SK-N-SH treated with all-trans-retinoic acid at 6 μM for 48 hours (cell line): ENCODE measurements around the gene MED9.
A peak's percentile ranks its signal among the peaks of the same experiment; 100 is the strongest.
"Not testable (repeated sequence)": the region's sequence is repeated elsewhere in the genome, so short reads cannot be mapped to it uniquely, and the experiment has no call there.

ENCODE experiments used
- ATAC-seq: fragments of 200-7000 bp; cut with Tn5 transposase; 3 replicates; pipeline ENCODE4 v1.9.1; 2020; ENCODE audit warnings: mild to moderate bottlenecking, moderate library complexity
- ARNTL ChIP-seq: fragments of 450-650 bp; formaldehyde crosslinking; IDR thresholded peaks from 2 replicates; pipeline ENCODE4 v1.5.0; 2020; ENCODE audit warnings: low read depth, mild to moderate bottlenecking, moderate library complexity, borderline replicate concordance
- BACH2 ChIP-seq: fragments of 250-450 bp; sonication (Bioruptor Pico); IDR thresholded peaks from 2 replicates; pipeline ENCODE4 v1.9.0; 2021; ENCODE audit warnings: mild to moderate bottlenecking, borderline replicate concordance
- CREB5 ChIP-seq: fragments of 250-450 bp; sonication (Bioruptor Pico); IDR thresholded peaks from 2 replicates; pipeline ENCODE4 v1.5.1; 2020; ENCODE audit warnings: low read depth, mild to moderate bottlenecking, moderate library complexity
- CSDC2 ChIP-seq: fragments of 250-450 bp; sonication (Bioruptor Pico); IDR thresholded peaks from 2 replicates; pipeline ENCODE4 v1.5.0; 2020; ENCODE audit warnings: mild to moderate bottlenecking, moderate library complexity
- ESRRG ChIP-seq: fragments of 250-450 bp; sonication (Bioruptor Pico); IDR thresholded peaks from 2 replicates; pipeline ENCODE4 v1.6.1; 2021; ENCODE audit warnings: mild to moderate bottlenecking
- GLIS3 ChIP-seq: fragments of 250-450 bp; sonication (Bioruptor Pico); IDR thresholded peaks from 2 replicates; pipeline ENCODE4 v1.5.0; 2020; ENCODE audit warnings: mild to moderate bottlenecking, moderate library complexity
- ISL1 ChIP-seq: fragments of 250-450 bp; sonication (Bioruptor Pico); IDR thresholded peaks from 2 replicates; pipeline ENCODE4 v2.1.2; 2022; ENCODE audit warnings: mild to moderate bottlenecking, moderate library complexity
- OSR1 ChIP-seq: fragments of 250-450 bp; sonication (Bioruptor Pico); IDR thresholded peaks from 2 replicates; pipeline ENCODE4 v1.8.0; 2022; ENCODE audit warnings: moderate library complexity, mild to moderate bottlenecking, inconsistent platforms
- PPARA ChIP-seq: fragments of 250-450 bp; sonication (Bioruptor Pico); IDR thresholded peaks from 2 replicates; pipeline ENCODE4 v1.5.0; 2020; ENCODE audit warnings: mild to moderate bottlenecking, borderline replicate concordance
- RARB ChIP-seq: fragments of 250-450 bp; sonication (Bioruptor Pico); IDR thresholded peaks from 2 replicates; pipeline ENCODE4 v1.8.0; 2021; ENCODE audit warnings: mild to moderate bottlenecking, moderate library complexity
- TCF4 ChIP-seq: fragments of 250-450 bp; sonication (Bioruptor Pico); IDR thresholded peaks from 2 replicates; pipeline ENCODE4 v1.8.0; 2021; ENCODE audit warnings: mild to moderate bottlenecking, moderate library complexity, borderline replicate concordance
- TOX ChIP-seq: fragments of 250-450 bp; sonication (Bioruptor Pico); IDR thresholded peaks from 2 replicates; pipeline ENCODE4 v1.8.0; 2021; ENCODE audit warnings: mild to moderate bottlenecking, moderate library complexity, borderline replicate concordance
- ZC3H10 ChIP-seq: fragments of 250-450 bp; sonication (Bioruptor Pico); IDR thresholded peaks from 2 replicates; pipeline ENCODE4 v1.5.1; 2021; ENCODE audit warnings: mild to moderate bottlenecking, moderate library complexity
- ZFP3 ChIP-seq: fragments of 250-450 bp; sonication (Bioruptor Pico); IDR thresholded peaks from 2 replicates; pipeline ENCODE4 v1.5.0; 2020; ENCODE audit warnings: mild to moderate bottlenecking, moderate library complexity
- ZFP30 ChIP-seq: fragments of 450-650 bp; formaldehyde crosslinking; IDR thresholded peaks from 2 replicates; pipeline ENCODE4 v1.5.0; 2022; ENCODE audit warnings: mild to moderate bottlenecking, moderate library complexity
- ZNF565 ChIP-seq: fragments of 450-650 bp; formaldehyde crosslinking; conservative IDR thresholded peaks from 2 replicates; pipeline ENCODE4 v1.5.0; 2020; ENCODE audit warnings: low read depth, mild to moderate bottlenecking, moderate library complexity
- ZNF70 ChIP-seq: fragments of 450-650 bp; formaldehyde crosslinking; IDR thresholded peaks from 2 replicates; pipeline ENCODE4 v1.5.0; 2020; ENCODE audit warnings: mild to moderate bottlenecking, moderate library complexity
- ZNF8 ChIP-seq: fragments of 450-650 bp; formaldehyde crosslinking; IDR thresholded peaks from 2 replicates; pipeline ENCODE4 v1.5.0; 2020; ENCODE audit warnings: mild to moderate bottlenecking, moderate library complexity
- TF ChIP-seq, protein P1 (sequence below): fragments of 250-450 bp; sonication (Bioruptor Pico); IDR thresholded peaks from 2 replicates; pipeline ENCODE4 v1.8.0; 2020; ENCODE audit warnings: mild to moderate bottlenecking, moderate library complexity, borderline replicate concordance
- TF ChIP-seq, protein P2 (sequence below): fragments of 250-450 bp; sonication (Bioruptor Pico); IDR thresholded peaks from 2 replicates; pipeline ENCODE4 v1.5.1; 2021; ENCODE audit warnings: mild to moderate bottlenecking, moderate library complexity
- TF ChIP-seq, protein P3 (sequence below): fragments of 250-450 bp; sonication (Bioruptor Pico); IDR thresholded peaks from 2 replicates; pipeline ENCODE4 v1.8.0; 2021; ENCODE audit warnings: low read depth, mild to moderate bottlenecking, moderate library complexity, borderline replicate concordance
- TF ChIP-seq, protein P4 (sequence below): fragments of 250-450 bp; sonication (Bioruptor Pico); IDR thresholded peaks from 2 replicates; pipeline ENCODE4 v1.5.0; 2020; ENCODE audit warnings: mild to moderate bottlenecking, moderate library complexity

Gene MED9, protein sequence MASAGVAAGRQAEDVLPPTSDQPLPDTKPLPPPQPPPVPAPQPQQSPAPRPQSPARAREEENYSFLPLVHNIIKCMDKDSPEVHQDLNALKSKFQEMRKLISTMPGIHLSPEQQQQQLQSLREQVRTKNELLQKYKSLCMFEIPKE

GRCh38 chr17:17476865-17477467 is at the start of gene MED9:
TSS of gene MED9 (plus strand) at chr17:17477000. CDS start at chr17:17477042, 42 bp downstream.
- TF ChIP-seq TCF4 (CRISPR knock-in tag) (no peak), ZNF565 (CRISPR knock-in tag) (no peak), ZFP3 (CRISPR knock-in tag) (no peak)
- peak; percentile 93 for ATAC-seq

GRCh38 chr17:17429222-17429621 is 47.6 kb upstream of the MED9 start:
- TF ChIP-seq BACH2 (no peak), ARNTL (CRISPR knock-in tag) (no peak), ZC3H10 (CRISPR knock-in tag) (no peak), TCF4 (CRISPR knock-in tag) (no peak), ZFP30 (CRISPR knock-in tag) (no peak), PPARA (CRISPR knock-in tag) (no peak), ZNF8 (CRISPR knock-in tag) (no peak), OSR1 (CRISPR knock-in tag) (no peak), RARB (CRISPR knock-in tag) (no peak), ISL1 (no peak)
- no peak for ATAC-seq

DNA sequence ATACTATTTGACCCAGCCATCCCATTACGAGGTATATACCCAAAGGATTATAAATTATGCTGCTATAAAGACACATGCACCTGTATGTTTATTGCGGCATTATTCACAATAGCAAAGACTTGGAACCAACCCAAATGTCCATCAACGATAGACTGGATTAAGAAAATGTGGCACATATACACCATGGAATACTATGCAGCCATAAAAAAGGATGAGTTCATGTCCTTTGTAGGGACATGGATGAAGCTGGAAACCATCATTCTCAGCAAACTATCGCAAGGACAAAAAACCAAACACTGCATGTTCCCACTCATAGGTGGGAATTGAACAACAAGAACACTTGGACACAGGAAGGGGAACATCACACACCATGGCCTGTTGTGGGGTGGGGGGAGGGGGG is 45.9 kb upstream of the MED9 start:
- ATAC-seq, result not testable (repeated sequence)

- TF ChIP-seq BACH2 (no peak), OSR1 (CRISPR knock-in tag) (no peak), ESRRG (CRISPR knock-in tag) (no peak), CSDC2 (CRISPR knock-in tag) (no peak)
- TF ChIP-seq, protein P1, sequence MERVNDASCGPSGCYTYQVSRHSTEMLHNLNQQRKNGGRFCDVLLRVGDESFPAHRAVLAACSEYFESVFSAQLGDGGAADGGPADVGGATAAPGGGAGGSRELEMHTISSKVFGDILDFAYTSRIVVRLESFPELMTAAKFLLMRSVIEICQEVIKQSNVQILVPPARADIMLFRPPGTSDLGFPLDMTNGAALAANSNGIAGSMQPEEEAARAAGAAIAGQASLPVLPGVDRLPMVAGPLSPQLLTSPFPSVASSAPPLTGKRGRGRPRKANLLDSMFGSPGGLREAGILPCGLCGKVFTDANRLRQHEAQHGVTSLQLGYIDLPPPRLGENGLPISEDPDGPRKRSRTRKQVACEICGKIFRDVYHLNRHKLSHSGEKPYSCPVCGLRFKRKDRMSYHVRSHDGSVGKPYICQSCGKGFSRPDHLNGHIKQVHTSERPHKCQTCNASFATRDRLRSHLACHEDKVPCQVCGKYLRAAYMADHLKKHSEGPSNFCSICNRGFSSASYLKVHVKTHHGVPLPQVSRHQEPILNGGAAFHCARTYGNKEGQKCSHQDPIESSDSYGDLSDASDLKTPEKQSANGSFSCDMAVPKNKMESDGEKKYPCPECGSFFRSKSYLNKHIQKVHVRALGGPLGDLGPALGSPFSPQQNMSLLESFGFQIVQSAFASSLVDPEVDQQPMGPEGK, result no peak
- ATAC-seq, result no peak
Observed at GRCh38 chr17:17431605-17432004, 45.2 kb upstream of the MED9 start.

DNA sequence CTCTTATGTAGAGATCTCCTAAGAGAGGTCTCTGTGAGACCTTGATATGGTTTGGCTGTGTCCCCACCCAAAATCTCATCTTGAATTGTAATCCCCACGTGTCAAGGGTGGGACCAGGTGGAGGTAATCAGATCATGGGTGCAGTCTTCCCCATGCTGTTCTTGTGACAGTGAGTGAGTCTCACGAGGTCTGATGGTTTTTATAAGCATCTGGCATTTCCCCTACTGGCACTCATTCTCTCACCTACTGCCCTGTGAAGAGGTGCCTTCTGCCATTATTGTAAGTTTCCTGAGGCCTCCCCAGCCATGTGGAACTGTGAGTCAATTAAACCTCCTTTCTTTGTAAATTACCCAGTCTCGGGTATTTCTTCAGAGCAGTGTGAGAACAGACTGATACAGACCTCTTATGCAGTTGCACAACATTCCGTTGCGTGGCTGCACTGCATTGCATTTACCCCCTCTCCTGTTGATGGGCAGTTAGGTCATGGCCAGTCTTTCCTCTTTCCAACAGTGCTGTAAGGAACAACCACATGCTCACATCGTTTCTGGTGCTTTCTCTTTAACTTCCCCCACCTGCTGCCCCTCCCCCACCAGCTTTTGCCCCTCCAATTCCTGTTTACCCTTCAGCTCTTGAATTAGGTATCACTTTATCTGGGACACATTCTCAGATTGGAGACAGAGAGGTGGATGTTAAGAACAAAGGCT is 43.6 kb upstream of the MED9 start:
- no peak for ATAC-seq
- TF ChIP-seq TOX (CRISPR knock-in tag) (no peak), ZNF565 (CRISPR knock-in tag) (no peak), PPARA (CRISPR knock-in tag) (no peak), OSR1 (CRISPR knock-in tag) (no peak), TCF4 (CRISPR knock-in tag) (no peak), ZC3H10 (CRISPR knock-in tag) (no peak), GLIS3 (no peak), CREB5 (CRISPR knock-in tag) (no peak), CSDC2 (CRISPR knock-in tag) (no peak), RARB (CRISPR knock-in tag) (no peak), ISL1 (no peak), ZFP30 (CRISPR knock-in tag) (no peak), ZNF70 (CRISPR knock-in tag) (no peak), ZFP3 (CRISPR knock-in tag) (no peak)
- TF ChIP-seq, protein P2, sequence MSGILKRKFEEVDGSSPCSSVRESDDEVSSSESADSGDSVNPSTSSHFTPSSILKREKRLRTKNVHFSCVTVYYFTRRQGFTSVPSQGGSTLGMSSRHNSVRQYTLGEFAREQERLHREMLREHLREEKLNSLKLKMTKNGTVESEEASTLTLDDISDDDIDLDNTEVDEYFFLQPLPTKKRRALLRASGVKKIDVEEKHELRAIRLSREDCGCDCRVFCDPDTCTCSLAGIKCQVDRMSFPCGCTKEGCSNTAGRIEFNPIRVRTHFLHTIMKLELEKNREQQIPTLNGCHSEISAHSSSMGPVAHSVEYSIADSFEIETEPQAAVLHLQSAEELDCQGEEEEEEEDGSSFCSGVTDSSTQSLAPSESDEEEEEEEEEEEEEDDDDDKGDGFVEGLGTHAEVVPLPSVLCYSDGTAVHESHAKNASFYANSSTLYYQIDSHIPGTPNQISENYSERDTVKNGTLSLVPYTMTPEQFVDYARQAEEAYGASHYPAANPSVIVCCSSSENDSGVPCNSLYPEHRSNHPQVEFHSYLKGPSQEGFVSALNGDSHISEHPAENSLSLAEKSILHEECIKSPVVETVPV, result no peak
- TF ChIP-seq, protein P3, sequence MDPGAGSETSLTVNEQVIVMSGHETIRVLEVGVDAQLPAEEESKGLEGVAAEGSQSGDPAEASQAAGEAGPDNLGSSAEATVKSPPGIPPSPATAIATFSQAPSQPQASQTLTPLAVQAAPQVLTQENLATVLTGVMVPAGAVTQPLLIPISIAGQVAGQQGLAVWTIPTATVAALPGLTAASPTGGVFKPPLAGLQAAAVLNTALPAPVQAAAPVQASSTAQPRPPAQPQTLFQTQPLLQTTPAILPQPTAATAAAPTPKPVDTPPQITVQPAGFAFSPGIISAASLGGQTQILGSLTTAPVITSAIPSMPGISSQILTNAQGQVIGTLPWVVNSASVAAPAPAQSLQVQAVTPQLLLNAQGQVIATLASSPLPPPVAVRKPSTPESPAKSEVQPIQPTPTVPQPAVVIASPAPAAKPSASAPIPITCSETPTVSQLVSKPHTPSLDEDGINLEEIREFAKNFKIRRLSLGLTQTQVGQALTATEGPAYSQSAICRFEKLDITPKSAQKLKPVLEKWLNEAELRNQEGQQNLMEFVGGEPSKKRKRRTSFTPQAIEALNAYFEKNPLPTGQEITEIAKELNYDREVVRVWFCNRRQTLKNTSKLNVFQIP (CRISPR knock-in tag), result no peak
- TF ChIP-seq, protein P4, sequence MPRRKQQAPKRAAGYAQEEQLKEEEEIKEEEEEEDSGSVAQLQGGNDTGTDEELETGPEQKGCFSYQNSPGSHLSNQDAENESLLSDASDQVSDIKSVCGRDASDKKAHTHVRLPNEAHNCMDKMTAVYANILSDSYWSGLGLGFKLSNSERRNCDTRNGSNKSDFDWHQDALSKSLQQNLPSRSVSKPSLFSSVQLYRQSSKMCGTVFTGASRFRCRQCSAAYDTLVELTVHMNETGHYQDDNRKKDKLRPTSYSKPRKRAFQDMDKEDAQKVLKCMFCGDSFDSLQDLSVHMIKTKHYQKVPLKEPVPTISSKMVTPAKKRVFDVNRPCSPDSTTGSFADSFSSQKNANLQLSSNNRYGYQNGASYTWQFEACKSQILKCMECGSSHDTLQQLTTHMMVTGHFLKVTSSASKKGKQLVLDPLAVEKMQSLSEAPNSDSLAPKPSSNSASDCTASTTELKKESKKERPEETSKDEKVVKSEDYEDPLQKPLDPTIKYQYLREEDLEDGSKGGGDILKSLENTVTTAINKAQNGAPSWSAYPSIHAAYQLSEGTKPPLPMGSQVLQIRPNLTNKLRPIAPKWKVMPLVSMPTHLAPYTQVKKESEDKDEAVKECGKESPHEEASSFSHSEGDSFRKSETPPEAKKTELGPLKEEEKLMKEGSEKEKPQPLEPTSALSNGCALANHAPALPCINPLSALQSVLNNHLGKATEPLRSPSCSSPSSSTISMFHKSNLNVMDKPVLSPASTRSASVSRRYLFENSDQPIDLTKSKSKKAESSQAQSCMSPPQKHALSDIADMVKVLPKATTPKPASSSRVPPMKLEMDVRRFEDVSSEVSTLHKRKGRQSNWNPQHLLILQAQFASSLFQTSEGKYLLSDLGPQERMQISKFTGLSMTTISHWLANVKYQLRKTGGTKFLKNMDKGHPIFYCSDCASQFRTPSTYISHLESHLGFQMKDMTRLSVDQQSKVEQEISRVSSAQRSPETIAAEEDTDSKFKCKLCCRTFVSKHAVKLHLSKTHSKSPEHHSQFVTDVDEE, result no peak
- TF ChIP-seq, protein P1, result no peak
